Aortic smooth muscle cell (primary cell): ENCODE measurements around the gene GNB3. TPM values are rescaled to one million over a fixed set of nuclear protein-coding genes. Genes with fewer than 3 reads are reported as not detected.

Source experiments
- total RNA-seq: library from RNA; depleted of rRNA; stranded (reverse); fragments of >200 nt; gene quantifications from 2 replicates; pipeline ENCODE4 v1.2.3, GENCODE V29; 2014

Gene GNB3
- total RNA-seq, result 1.6 and 1.8 TPM in 2 replicates

DNA sequence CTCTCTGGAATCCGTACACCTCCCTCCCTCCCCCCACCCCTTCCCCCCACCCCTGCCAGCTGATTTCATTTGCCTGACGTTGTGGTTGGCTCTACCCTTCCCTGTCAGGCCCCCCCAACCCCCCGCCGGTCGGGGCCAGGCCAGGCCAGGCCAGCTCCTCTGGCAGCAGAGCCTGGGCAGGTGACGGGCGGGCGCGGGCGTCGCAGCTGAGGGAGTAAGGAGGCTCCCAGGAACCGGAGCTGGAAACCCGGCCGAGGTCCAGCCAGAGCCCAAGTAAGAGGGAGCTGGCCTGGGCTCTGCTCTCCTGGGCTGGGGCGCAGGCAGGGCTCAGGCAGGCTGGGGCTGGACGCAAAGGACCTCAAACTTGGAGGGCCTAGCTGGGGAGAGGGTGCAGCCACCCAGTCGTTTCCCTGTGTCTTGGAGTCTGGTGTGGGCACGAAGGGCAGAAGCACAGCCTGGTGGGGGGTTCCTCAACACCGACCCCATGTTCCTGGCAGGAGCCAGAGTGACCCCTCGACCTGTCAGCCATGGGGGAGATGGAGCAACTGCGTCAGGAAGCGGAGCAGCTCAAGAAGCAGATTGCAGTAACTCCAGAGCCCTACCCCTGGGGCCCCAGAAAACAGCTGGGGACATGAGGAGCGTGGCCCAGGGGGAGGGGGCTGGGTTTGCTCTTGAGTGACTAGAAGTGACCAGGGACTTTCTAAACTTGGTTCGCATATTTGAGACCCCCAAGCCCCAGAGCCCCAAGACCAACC, at the start of gene GNB3:
GNB3 (plus strand) TSS at position 165 of the 755 bp plus-strand sequence; CDS start at position 528, 363 bp downstream.

DNA sequence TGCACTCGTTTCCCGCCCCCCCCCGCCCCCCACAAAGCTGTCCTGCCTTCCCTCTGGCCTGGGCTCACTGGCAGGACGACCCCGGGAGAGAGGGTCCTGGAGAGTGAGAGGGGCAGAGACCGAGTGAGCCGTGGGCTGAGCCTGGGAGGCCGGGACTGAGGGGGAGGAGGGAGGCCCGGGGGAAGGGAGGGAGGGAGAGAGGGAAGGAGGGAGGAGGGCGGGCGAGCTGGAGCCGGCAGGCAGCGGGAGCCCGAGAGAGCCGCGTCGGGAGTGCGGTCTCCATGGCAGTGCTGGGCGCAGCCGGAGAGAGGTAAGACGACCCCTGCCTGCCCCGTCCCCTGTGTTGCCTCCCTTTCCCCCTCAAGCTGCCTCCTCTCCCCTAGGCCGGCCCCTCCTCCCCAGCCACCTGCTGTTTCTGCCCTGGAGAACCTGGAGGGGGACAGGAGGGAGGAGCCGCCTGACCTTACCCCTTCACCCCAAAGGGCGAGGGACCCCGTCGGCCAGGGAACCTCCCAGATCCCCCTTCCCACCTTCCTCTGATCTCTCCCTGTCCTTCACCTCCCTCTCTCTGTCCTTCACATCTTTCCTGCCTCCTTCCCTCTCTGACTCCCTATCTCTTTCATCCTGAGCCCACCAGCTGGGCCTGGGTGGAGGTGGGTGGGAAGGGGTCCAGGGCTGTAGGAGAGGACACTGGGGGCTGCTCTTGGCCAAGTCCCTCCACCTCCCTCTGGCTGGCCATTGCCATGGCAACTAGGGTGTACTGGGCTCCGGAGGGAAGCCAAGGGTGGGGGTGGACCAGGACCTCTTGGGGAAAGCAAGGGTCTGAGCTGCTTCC, 18.9 kb upstream of the GNB3 start, which contains the start of gene GPR162:
GPR162 (plus strand) TSS at position 231 of the 835 bp plus-strand sequence. CDS start 2,078 bp downstream, outside the sequence.

DNA sequence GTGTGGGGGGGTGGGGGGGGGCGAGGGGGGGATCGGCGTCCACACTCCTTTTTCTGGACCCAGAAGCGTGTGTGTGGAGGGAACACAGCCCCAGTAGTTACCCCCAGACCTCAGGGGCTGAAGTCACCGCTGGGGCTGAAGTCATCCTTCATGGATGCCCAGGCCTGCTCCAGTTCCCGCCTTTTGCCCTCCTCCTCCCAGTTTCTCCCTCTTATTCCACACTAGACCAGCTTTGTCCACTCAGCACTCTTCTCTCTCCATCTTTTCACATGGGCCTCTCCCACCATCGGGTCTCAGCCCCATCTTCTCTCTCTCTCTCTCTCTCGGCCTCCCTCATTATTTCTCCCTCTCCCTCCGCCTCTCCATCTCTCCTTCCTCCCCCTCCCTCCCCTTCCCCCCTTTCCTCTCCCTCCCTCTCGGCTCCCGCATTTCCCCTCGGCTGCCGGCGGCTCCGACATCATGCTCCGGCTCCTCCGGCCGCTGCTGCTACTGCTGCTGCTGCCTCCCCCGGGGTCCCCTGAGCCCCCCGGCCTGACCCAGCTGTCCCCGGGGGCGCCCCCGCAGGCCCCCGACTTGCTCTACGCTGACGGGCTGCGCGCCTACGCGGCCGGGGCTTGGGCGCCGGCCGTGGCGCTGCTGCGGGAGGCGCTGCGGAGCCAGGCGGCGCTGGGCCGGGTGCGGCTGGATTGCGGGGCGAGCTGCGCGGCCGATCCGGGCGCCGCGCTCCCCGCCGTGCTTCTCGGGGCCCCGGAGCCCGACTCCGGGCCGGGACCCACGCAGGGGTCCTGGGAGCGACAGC, 12.5 kb upstream of the GNB3 start, which contains the start of gene P3H3:
P3H3 (plus strand) TSS at position 426 of the 799 bp plus-strand sequence; CDS start at position 460, 34 bp downstream.

DNA sequence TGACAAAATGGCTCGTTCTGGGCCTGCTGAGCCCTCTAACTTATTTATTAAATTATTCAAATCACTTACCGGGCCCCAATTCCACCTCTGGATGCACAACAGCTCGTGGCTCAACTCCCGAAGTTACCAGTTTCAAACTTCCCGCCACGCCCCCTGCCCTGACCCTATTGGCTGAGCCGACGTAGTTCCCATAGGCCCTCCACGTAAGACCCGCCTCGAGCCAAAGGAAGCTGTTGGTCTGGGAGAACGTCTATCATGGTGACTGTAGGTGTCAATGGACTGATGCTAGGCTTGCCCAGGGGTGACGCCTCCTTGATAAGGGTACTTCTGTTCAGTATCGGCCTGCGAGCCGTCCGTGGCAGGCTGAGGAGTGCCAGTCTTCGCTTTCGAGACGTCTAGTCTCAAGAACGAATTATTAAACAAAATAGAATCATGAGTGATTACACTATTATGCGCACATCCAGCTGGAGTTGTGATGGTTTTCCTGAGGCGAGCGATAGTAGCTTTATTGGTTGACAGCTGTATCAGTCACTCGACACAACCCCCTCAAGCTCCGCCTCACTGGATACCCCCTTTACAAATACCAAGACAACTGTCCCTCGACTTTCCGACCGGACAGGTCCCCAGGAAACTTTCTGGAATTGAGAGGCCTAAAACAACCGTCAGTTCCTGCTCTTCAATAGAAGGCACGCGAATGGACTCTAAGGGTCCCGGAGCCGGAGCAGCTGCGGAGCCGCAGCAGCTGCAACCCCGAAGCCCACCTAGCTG, 10.6 kb downstream of the GNB3 start, which contains the start of gene CDCA3:
CDCA3 (minus strand) TSS at position 134 of the 768 bp plus-strand sequence. CDS start 334 bp downstream, outside the sequence.

DNA sequence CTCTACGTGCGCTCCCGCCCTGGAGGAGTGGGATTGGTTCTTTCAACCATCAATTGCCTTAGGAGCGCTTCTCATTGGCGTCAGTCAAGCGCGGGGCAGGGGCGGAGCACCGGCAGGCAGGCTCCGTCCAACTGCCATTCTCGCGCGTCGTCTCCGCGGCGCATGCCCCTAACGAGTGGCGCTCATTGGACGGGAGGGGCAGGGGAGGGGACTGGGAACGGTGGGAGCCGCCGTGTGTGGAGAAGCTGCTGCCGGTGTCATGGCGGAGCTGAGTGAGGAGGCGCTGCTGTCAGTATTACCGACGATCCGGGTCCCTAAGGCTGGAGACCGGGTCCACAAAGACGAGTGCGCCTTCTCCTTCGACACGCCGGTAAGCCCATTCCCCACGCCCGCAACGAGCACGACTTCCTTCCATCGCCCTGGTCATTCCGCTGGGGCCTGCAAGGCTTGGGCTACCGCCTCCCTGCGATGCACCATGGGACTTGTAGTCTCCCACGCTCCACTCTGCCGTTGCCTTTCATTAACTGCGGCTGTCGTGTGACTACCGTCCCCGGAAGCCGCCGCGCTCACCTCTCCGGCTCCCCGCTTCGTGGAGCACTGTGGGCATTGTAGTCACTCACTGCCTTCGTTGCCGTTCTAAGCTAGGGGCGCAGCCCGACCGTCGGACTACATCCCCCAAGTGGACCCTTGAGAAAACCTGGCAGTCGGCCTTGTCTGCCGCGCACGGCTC, 11.4 kb downstream of the GNB3 start, which contains the start of gene USP5:
USP5 (plus strand) TSS at position 230 of the 730 bp plus-strand sequence; CDS start at position 260, 30 bp downstream.

DNA sequence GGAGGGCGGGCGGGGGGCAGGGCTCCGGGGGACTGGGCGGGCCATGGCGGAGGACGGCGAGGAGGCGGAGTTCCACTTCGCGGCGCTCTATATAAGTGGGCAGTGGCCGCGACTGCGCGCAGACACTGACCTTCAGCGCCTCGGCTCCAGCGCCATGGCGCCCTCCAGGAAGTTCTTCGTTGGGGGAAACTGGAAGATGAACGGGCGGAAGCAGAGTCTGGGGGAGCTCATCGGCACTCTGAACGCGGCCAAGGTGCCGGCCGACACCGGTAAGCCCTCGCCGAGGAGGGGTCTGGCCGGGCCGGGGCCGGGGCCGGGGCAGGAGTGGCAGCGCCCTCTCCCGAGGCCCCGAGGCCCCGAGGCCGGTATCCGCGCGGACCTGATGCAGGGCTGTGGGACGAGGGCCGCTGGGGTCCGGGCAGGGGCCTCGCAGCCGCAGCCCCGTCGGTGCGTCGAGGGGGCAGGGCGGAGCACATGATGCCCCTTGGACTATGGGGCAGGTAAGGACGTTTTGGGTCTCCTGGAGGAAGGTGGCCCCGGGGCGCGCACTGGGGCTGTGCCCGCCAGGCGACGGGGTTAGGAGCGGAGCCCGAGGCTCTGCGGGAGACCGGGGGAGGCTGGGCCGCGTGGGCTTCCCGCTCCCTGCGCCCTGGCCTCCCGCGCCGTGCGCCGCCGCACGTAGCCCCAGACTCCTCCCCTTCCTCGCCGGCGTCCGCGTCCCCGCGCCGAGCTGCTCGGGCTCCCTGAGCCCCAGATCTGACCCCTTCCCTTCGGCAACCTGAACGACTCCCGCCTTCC, 26.9 kb downstream of the GNB3 start, which contains the start of gene TPI1:
TPI1 (plus strand) TSS at position 119 of the 798 bp plus-strand sequence; CDS start at position 155, 36 bp downstream.

DNA sequence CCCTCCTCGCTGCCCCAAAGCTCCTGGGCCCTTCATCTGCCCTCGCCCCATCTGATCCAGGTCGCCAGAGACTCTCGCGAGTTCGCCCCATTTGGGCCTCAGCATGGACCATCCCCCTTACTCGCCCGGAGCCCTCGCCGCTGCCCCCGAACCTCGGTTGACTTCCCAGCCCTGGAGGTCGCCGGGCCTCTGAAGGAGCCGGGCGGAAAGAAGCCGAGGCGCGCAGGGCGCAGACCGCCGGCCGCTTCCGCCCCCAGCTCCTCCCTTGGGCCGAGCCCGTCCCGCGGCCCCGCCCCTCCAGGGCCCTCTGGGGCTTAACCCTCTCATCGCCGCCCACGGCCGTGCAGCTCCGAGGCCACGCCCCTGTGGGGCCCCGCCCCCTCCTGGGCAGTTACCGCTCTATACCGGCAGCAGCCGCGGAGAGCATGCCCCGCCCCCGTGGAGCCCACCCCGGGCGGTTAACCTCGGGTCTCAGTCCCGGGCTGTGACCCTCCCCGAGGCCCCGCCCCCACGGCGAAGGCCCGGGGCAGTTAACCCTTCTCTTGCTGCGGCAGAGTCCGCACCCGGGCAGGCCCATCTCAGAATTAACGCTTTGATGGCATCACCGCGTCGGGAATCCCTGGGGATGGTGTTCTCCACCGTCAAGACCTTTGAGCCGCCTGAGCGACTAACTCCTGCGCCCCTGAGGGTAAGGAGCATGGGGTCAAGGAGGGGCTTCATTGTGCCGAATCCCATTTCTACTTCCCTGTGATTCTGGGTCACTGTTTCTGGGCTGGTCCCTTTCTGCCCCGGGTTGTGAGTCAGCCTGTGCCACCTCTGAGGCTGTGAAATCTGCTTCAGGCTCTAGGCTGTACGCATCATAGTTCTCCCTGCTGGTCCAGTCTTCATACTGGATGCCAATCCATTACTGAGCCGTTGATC, 32.6 kb downstream of the GNB3 start, which contains the start of gene SPSB2:
SPSB2 (minus strand) TSS at position 210 of the 921 bp plus-strand sequence. CDS start 402 bp downstream, outside the sequence.

Other genes starting within 250 kb of the GNB3 start
- 228 and 268 TPM in 2 replicates for gene CHD4, start 233.5 kb upstream of the GNB3 start, total RNA-seq
- gene LPAR5, start 205.0 kb upstream of the GNB3 start, total RNA-seq, result not detected in 2 replicates
- 0.13 and 0.25 TPM in 2 replicates for gene ACRBP, start 193.5 kb upstream of the GNB3 start, total RNA-seq
- 26.0 and 41.9 TPM in 2 replicates for gene ING4, start 177.8 kb upstream of the GNB3 start, total RNA-seq
- gene ZNF384, start 151.6 kb upstream of the GNB3 start, total RNA-seq, result 9.2 and 10.6 TPM in 2 replicates
- gene PIANP, start 140.1 kb upstream of the GNB3 start, total RNA-seq, result 0.13 TPM in 1 of 2 replicates, not detected in the other
- 143 and 164 TPM in 2 replicates for gene COPS7A, start 116.9 kb upstream of the GNB3 start, total RNA-seq
- gene MLF2, start 87.8 kb upstream of the GNB3 start, total RNA-seq, result 119 TPM in 2 replicates
- 58.0 and 85.9 TPM in 2 replicates for gene PTMS, start 74.6 kb upstream of the GNB3 start, total RNA-seq
- under 0.01 and 0.12 TPM in 2 replicates for gene LAG3, start 68.4 kb upstream of the GNB3 start, total RNA-seq
- 3.1 and 7.5 TPM in 2 replicates for gene CD4, start 51.4 kb upstream of the GNB3 start, total RNA-seq
- 5.7 and 7.9 TPM in 2 replicates for gene GPR162, start 19.1 kb upstream of the GNB3 start, total RNA-seq
- 90.6 and 104 TPM in 2 replicates for gene P3H3, start 12.5 kb upstream of the GNB3 start, total RNA-seq
- gene CDCA3, start 10.4 kb downstream of the GNB3 start, total RNA-seq, result 9.5 and 19.2 TPM in 2 replicates
- 98.9 and 128 TPM in 2 replicates for gene USP5, start 11.2 kb downstream of the GNB3 start, total RNA-seq
- 769 and 1,187 TPM in 2 replicates for gene TPI1, start 26.6 kb downstream of the GNB3 start, total RNA-seq
- 9.6 and 10.5 TPM in 2 replicates for gene SPSB2, start 32.4 kb downstream of the GNB3 start, total RNA-seq
- 12.4 and 12.7 TPM in 2 replicates for gene LRRC23, start 63.9 kb downstream of the GNB3 start, total RNA-seq
- gene ENO2, start 73.7 kb downstream of the GNB3 start, total RNA-seq, result 16.2 and 19.3 TPM in 2 replicates
- 6.7 and 23.0 TPM in 2 replicates for gene ATN1, start 87.0 kb downstream of the GNB3 start, total RNA-seq
- not detected in 2 replicates for gene RNU7-1, start 102.9 kb downstream of the GNB3 start, total RNA-seq
- 114 and 150 TPM in 2 replicates for gene C12orf57, start 103.1 kb downstream of the GNB3 start, total RNA-seq
- not detected in 2 replicates for gene PTPN6, start 110.4 kb downstream of the GNB3 start, total RNA-seq
- 103 and 125 TPM in 2 replicates for gene PHB2, start 129.7 kb downstream of the GNB3 start, total RNA-seq
- 26.3 and 35.9 TPM in 2 replicates for gene EMG1, start 130.0 kb downstream of the GNB3 start, total RNA-seq
- 7.3 and 13.2 TPM in 2 replicates for gene LPCAT3, start 177.6 kb downstream of the GNB3 start, total RNA-seq
- 215 and 232 TPM in 2 replicates for gene C1S, start 219.8 kb downstream of the GNB3 start, total RNA-seq